IMR-90 (cell line): ENCODE measurements around the gene NOL8. TPM values are rescaled to one million over a fixed set of nuclear protein-coding genes. Genes with fewer than 3 reads are reported as not detected.

Experiments used
- ATAC-seq: fragments of 200-7000 bp; cut with Tn5 transposase; 2 replicates; pipeline ENCODE4 v1.9.1; 2020; ENCODE audit warnings: low read depth, mild to moderate bottlenecking, moderate library complexity
- BruUV-seq: library from RNA; stranded (reverse); fragments of 400-500 nt; replicated peaks from 2 replicates; lab custom pipeline; 2021; lab: Mats Ljungman, UMichigan
- CTCF ChIA-PET: fragments of 300-600 bp; formaldehyde crosslinking; extraction: SDS; loops from one replicate; lab custom pipeline; 2021; ENCODE audit warnings: antibody characterized with exemption; lab: Yijun Ruan, JAX
- POLR2A ChIA-PET: fragments of 300-600 bp; sonication (Branson Sonifier 250); formaldehyde crosslinking; loops from one replicate; lab custom pipeline; 2022; ENCODE audit warnings: antibody characterized with exemption; ENCODE audit not compliant: unreplicated experiment; lab: Charles Lee
- DNase-seq: peaks from one replicate; pipeline ENCODE4 v3.0.0; 2013
- H2AFZ ChIP-seq: replicated peaks from 2 replicates; pipeline ENCODE3; 2013; ENCODE audit warnings: low read length, mild to moderate bottlenecking; ENCODE audit not compliant: poor library complexity
- H2AK5ac ChIP-seq: 2 replicates; pipeline ENCODE4 v1.6.1; 2013; ENCODE audit warnings: low read depth, low read length, inconsistent platforms
- H2AK9ac ChIP-seq: replicated peaks from 2 replicates; pipeline ENCODE3; 2013; ENCODE audit warnings: mild to moderate bottlenecking, low read depth, low read length, moderate library complexity; ENCODE audit not compliant: poor library complexity
- H2BK120ac ChIP-seq: 2 replicates; pipeline ENCODE4 v1.6.1; 2013; ENCODE audit warnings: low read depth, low read length, inconsistent platforms
- H2BK15ac ChIP-seq: 3 replicates; pipeline ENCODE4 v1.6.1; 2013; ENCODE audit warnings: low read depth, low read length, inconsistent platforms
- H2BK20ac ChIP-seq: 2 replicates; pipeline ENCODE4 v1.6.1; 2013; ENCODE audit warnings: low read depth, mild to moderate bottlenecking, inconsistent platforms, low read length, moderate library complexity
- H2BK5ac ChIP-seq: 2 replicates; pipeline ENCODE4 v1.6.1; 2013; ENCODE audit warnings: mild to moderate bottlenecking, low read depth, low read length, inconsistent platforms; ENCODE audit not compliant: poor library complexity, severe bottlenecking
- H3K14ac ChIP-seq: replicated peaks from 2 replicates; pipeline ENCODE4 v1.6.1; 2013; ENCODE audit warnings: low read depth, low read length, inconsistent platforms
- H3K18ac ChIP-seq: 2 replicates; pipeline ENCODE4 v1.6.1; 2013; ENCODE audit warnings: low read depth, low read length, control low read depth
- H3K23ac ChIP-seq: 2 replicates; pipeline ENCODE4 v1.6.1; 2013; ENCODE audit warnings: low read depth, low read length, inconsistent platforms
- H3K27ac ChIP-seq: 2 replicates; pipeline ENCODE4 v1.5.1; 2013; ENCODE audit warnings: mild to moderate bottlenecking, control low read depth, low read length; ENCODE audit not compliant: insufficient read depth
- H3K27me3 ChIP-seq: 2 replicates; pipeline ENCODE4 v1.6.1; 2013; ENCODE audit warnings: low read length; ENCODE audit not compliant: control insufficient read depth, insufficient read depth
- H3K36me3 ChIP-seq: 2 replicates; pipeline ENCODE4 v1.6.1; 2013; ENCODE audit warnings: low read length, mixed read lengths; ENCODE audit not compliant: control insufficient read depth, insufficient read depth
- H3K4ac ChIP-seq: 2 replicates; pipeline ENCODE4 v1.6.1; 2013; ENCODE audit warnings: low read depth, low read length, inconsistent platforms
- H3K4me1 ChIP-seq: 2 replicates; pipeline ENCODE4 v1.6.1; 2013; ENCODE audit warnings: low read length, mixed read lengths; ENCODE audit not compliant: control insufficient read depth, insufficient read depth
- H3K4me2 ChIP-seq: 2 replicates; pipeline ENCODE4 v1.6.1; 2013; ENCODE audit warnings: low read depth, mild to moderate bottlenecking, control low read depth, low read length, moderate library complexity
- H3K4me3 ChIP-seq: 2 replicates; pipeline ENCODE4 v1.5.1; 2013; ENCODE audit warnings: low read depth, mild to moderate bottlenecking, control low read depth, low read length, moderate library complexity; ENCODE audit not compliant: insufficient read depth
- H3K56ac ChIP-seq: 2 replicates; pipeline ENCODE4 v1.6.1; 2013; ENCODE audit warnings: low read length, inconsistent platforms; ENCODE audit not compliant: insufficient read depth; ENCODE audit errors: extremely low read depth
- H3K79me1 ChIP-seq, 2 experiments: 2 replicates each; pipeline ENCODE4 v1.6.1; 2013; ENCODE audit warnings: low read length in 2 of 2, inconsistent platforms in 1 of 2, low read depth in 1 of 2
- H3K9ac ChIP-seq: 2 replicates; pipeline ENCODE4 v1.6.1; 2013; ENCODE audit warnings: low read depth, low read length, control low read depth
- H3K9me1 ChIP-seq: 2 replicates; pipeline ENCODE4 v1.6.1; 2013; ENCODE audit warnings: low read length, inconsistent platforms; ENCODE audit not compliant: insufficient read depth
- H3K9me3 ChIP-seq: 2 replicates; pipeline ENCODE4 v1.6.1; 2013; ENCODE audit warnings: low read length; ENCODE audit not compliant: control insufficient read depth, insufficient read depth
- H4K20me1 ChIP-seq: 2 replicates; pipeline ENCODE4 v1.6.1; 2013; ENCODE audit warnings: low read length, inconsistent platforms; ENCODE audit not compliant: insufficient read depth
- H4K5ac ChIP-seq: 2 replicates; pipeline ENCODE4 v1.6.1; 2013; ENCODE audit warnings: mild to moderate bottlenecking, low read depth, low read length, control low read depth
- H4K8ac ChIP-seq, 2 experiments: 2 replicates each; pipeline ENCODE4 v1.6.1; 2013; ENCODE audit warnings: low read depth in 2 of 2, low read length in 2 of 2, control low read depth in 1 of 2, inconsistent platforms in 1 of 2
- H4K91ac ChIP-seq: 2 replicates; pipeline ENCODE4 v1.6.1; 2013; ENCODE audit warnings: low read depth, low read length, inconsistent platforms; ENCODE audit not compliant: insufficient read depth
- BHLHE40 ChIP-seq: fragments of 150-350 bp; IDR thresholded peaks from 2 replicates; pipeline ENCODE4 v1.6.1; 2016; ENCODE audit warnings: mild to moderate bottlenecking, low read depth, low read length
- RCOR1 ChIP-seq: IDR thresholded peaks from 2 replicates; pipeline ENCODE4 v1.6.1; 2012; ENCODE audit warnings: mild to moderate bottlenecking, low read length, improper control_type of control experiment; ENCODE audit not compliant: insufficient replicate concordance
- SMC3 ChIP-seq: fragments of 150-350 bp; IDR thresholded peaks from 2 replicates; pipeline ENCODE4 v1.6.1; 2016; ENCODE audit warnings: low read depth, mild to moderate bottlenecking, antibody characterized with exemption, low read length, moderate library complexity
- WGBS, 2 experiments: methylation state at CpG; one replicate each; pipeline versions ENCODE4 v1.1.5 to v1.1.7; 2013; ENCODE audit warnings: missing lambda C conversion rate in 2 of 2; ENCODE audit not compliant: insufficient read length in 1 of 2; ENCODE audit errors: extremely low coverage in 2 of 2; 5-methylcytosine and 5-hydroxymethylcytosine counted together
- dilution Hi-C: fragments of 300-500 bp; cut with HindIII; formaldehyde crosslinking; loops from one replicate; pipeline ENCODE4 v1.14.3; 2018; ENCODE audit warnings: low sequenced_read_pairs; ENCODE audit not compliant: unreplicated experiment
- in situ Hi-C: fragments of 300-500 bp; cut with MboI; formaldehyde crosslinking; loops from 3 replicates; pipeline ENCODE4 v1.14.3; 2019; ENCODE audit warnings: low sequenced_read_pairs, inconsistent platforms, mixed read lengths
- intact Hi-C: fragments of 100-400 bp; cut with micrococcal nuclease; formaldehyde crosslinking; loops from 2 replicates; pipeline ENCODE4 v1.10.0; 2022
- polyA plus RNA-seq, 3 experiments: library from polyadenylated mRNA; depleted of rRNA; stranded (reverse); fragments of >200 nt; gene quantifications; 2 replicates each; pipeline ENCODE4 v1.2.3, GENCODE V29; 2012; ENCODE audit warnings: low replicate concordance in 1 of 3
- total RNA-seq: library from RNA; depleted of rRNA; stranded (reverse); fragments of >200 nt; gene quantifications from 2 replicates; pipeline ENCODE4 v1.2.3, GENCODE V29; 2012

NOL8 gene
- total and polyA plus RNA-seq, 2 of the 4 experiments (the other 2 are of a cell fraction) = 10.1 to 18.3 TPM

- H3K9me3 ChIP-seq = peaks cover 2% of the 10 kb centered on the region
- H3K18ac ChIP-seq = no peak overlapping the region
- no peak overlapping the region for H4K8ac ChIP-seq
- no peak overlapping the region for H2AK5ac ChIP-seq
- no peak overlapping the region for H3K56ac ChIP-seq
- no peak overlapping the region for H2BK15ac ChIP-seq
- no peaks in the 10 kb centered on the region for H3K9me1 ChIP-seq
- no peak overlapping the region for H3K4ac ChIP-seq
- no peak overlapping the region for H4K5ac ChIP-seq
- no peak overlapping the region for H3K14ac ChIP-seq
- H2BK5ac ChIP-seq = no peak overlapping the region
- no peak for TF ChIP-seq RCOR1
- no peak for TF ChIP-seq SMC3
- no peak for TF ChIP-seq BHLHE40
- H3K36me3 ChIP-seq = no peaks in the 10 kb centered on the region
- no peaks in the 10 kb centered on the region for H4K20me1 ChIP-seq
- H3K27ac ChIP-seq = no peak overlapping the region
- H2BK120ac ChIP-seq = no peak overlapping the region
- H2AK9ac ChIP-seq = no peak overlapping the region
- no peak for DNase-seq
- no CpG with 5 or more reads among the region's 6 CpGs for WGBS, 2 experiments
- H3K4me2 ChIP-seq = no peak overlapping the region
- ATAC-seq = no peak
- no peaks in the 10 kb centered on the region for H3K27me3 ChIP-seq
- no TSS peak for BruUV-seq
- H4K91ac ChIP-seq = no peak overlapping the region
- intact Hi-C loops = no loop called here
- ChIA-PET CTCF (no interaction called here), POLR2A (no interaction called here)
- H3K23ac ChIP-seq = no peak overlapping the region
- H3K4me1 ChIP-seq = 0 out of 2 replicates have a peak, but pooled peaks cover 2% of the 10 kb centered on the region
- no peaks in the 10 kb centered on the region for H3K79me1 ChIP-seq
- H2BK20ac ChIP-seq = no peak overlapping the region
- in situ Hi-C loops = no loop called here
- no peak overlapping the region for H2AFZ ChIP-seq
- H3K9ac ChIP-seq = no peak overlapping the region
- dilution Hi-C loops = no loop called here
- no peak overlapping the region for H3K4me3 ChIP-seq
These were observed 27.9 kb upstream of the NOL8 start for GRCh38 chr9:92353051-92353450.
